ENCODE data around the gene ADORA3. TPM values are rescaled to one million over a fixed set of nuclear protein-coding genes. Genes with fewer than 3 reads are reported as not detected.

Gene ADORA3
- total and polyA plus RNA-seq, 2 donors (not counting 3 experiments of a cell fraction or from before 2014, with no cell fraction given): 0.31 TPM; not detected in 1

- dilution Hi-C loops (cut with MboI; ENCODE audit: extremely low pct_ligation_motif_present, low sequenced_read_pairs): no loop called here
- H3K27ac ChIP-seq (ENCODE audit: insufficient read depth, low read depth, low read length): no peak overlapping the region
- no peak overlapping the region for H3K4me2 ChIP-seq (ENCODE audit: insufficient read depth, low read length)
- H4K20me1 ChIP-seq (replicated peaks; ENCODE audit: control insufficient read depth, extremely low read depth, insufficient read depth, low read length): no peaks in the 10 kb centered on the region
- H3K9ac ChIP-seq (replicated peaks; ENCODE audit: extremely low read depth, insufficient read depth, low read length): no peak overlapping the region
- H3K79me2 ChIP-seq (ENCODE audit: control insufficient read depth, insufficient read depth, low read length): no peaks in the 10 kb centered on the region
- ChIA-PET CTCF (interaction anchor here (0.5 to 3.3 kb wide), 39 partner anchors 9 to 910 kb away, joined by 3 to 66 read pairs (median 5); partner anchors contain the start of genes INKA2 and RAP1A), POLR2A (no interaction called here)
- H3K36me3 ChIP-seq (ENCODE audit: control insufficient read depth in 2 of 2, extremely low read depth in 1 of 2, insufficient read depth in 2 of 2, low read length in 2 of 2): no peaks in the 10 kb centered on the region
- peak; percentile 62 for DNase-seq (ENCODE audit: low read depth, low spot score)
- peaks cover 0 to 2% of the 10 kb centered on the region in 2 experiments for H3K27me3 ChIP-seq (ENCODE audit: control insufficient read depth in 2 of 2, insufficient read depth in 2 of 2, low read length in 2 of 2)
- BruUV-seq (replicated peaks): no TSS peak
- peak; percentile 83 for FAIRE-seq
- no peaks in the 10 kb centered on the region for H3K9me1 ChIP-seq (replicated peaks; ENCODE audit: control insufficient read depth, extremely low read depth, insufficient read depth, low read length)
- H3K4me1 ChIP-seq (ENCODE audit: control insufficient read depth, extremely low read depth, insufficient read depth, low read length): no peaks in the 10 kb centered on the region
- H3K9me3 ChIP-seq (replicated peaks; ENCODE audit: control insufficient read depth, insufficient read depth, low read length): no peaks in the 10 kb centered on the region
- intact Hi-C loops (cut with micrococcal nuclease): loop anchor here (1.0 to 5.0 kb wide), 6 partner anchors 175 to 886 kb away; partner anchors contain the start of gene DDX20
- TF ChIP-seq CTCF (IDR thresholded peaks at IDR 0.05; ENCODE audit: extremely low read depth in 1 of 2, insufficient read depth in 1 of 2, low read depth in 1 of 2, low read length in 2 of 2) (peak; percentile 57 to 70), FOS (IDR thresholded peaks at IDR 0.05; ENCODE audit: borderline replicate concordance, insufficient read depth, low read length) (no peak)
- H3K4me3 ChIP-seq (replicated peaks in 1 of 3; ENCODE audit: insufficient read depth in 1 of 3, low read depth in 1 of 3, low read length in 3 of 3): no peak overlapping the region
- H2AFZ ChIP-seq (ENCODE audit: low read depth, low read length): no peak overlapping the region
These were observed 21.8 kb downstream of the ADORA3 start for GRCh38 chr1:111481387-111482221.

- no peak overlapping the region for H3K4me2 ChIP-seq (ENCODE audit: insufficient read depth, low read length)
- no peak overlapping the region for H3K9ac ChIP-seq (replicated peaks; ENCODE audit: extremely low read depth, insufficient read depth, low read length)
- H3K27ac ChIP-seq (ENCODE audit: insufficient read depth, low read depth, low read length): no peak overlapping the region
- DNase-seq (ENCODE audit: low read depth, low spot score): no peak
- CTCF ChIA-PET: interaction anchor here (0.7 to 3.3 kb wide), 9 partner anchors 16 to 890 kb away, joined by 3 to 64 read pairs (median 9); no protein-coding TSS in a partner anchor
- TF ChIP-seq JUN (IDR thresholded peaks at IDR 0.05; ENCODE audit: borderline replicate concordance, insufficient read depth, insufficient read length, low read depth) (no peak), GATA2 (IDR thresholded peaks at IDR 0.05; ENCODE audit: insufficient read depth, insufficient read length, low read depth, low read length) (no peak), MYC (IDR thresholded peaks at IDR 0.05; ENCODE audit: low read depth, low read length) (no peak), CTCF (IDR thresholded peaks at IDR 0.05; ENCODE audit: extremely low read depth in 1 of 2, insufficient read depth in 1 of 2, low read depth in 1 of 2, low read length in 2 of 2) (no peak), POLR2AphosphoS5 (IDR thresholded peaks at IDR 0.05; ENCODE audit: insufficient read depth, low read depth, low read length) (no peak), FOS (IDR thresholded peaks at IDR 0.05; ENCODE audit: borderline replicate concordance, insufficient read depth, low read length) (no peak)
- H4K20me1 ChIP-seq (replicated peaks; ENCODE audit: control insufficient read depth, extremely low read depth, insufficient read depth, low read length): no peaks in the 10 kb centered on the region
- dilution Hi-C loops (cut with MboI; ENCODE audit: extremely low pct_ligation_motif_present, low sequenced_read_pairs): no loop called here
- no peaks in the 10 kb centered on the region for H3K4me1 ChIP-seq (ENCODE audit: control insufficient read depth, extremely low read depth, insufficient read depth, low read length)
- H2AFZ ChIP-seq (ENCODE audit: low read depth, low read length): no peak overlapping the region
- POLR2A ChIA-PET: no interaction called here
- peaks cover 0 to 2% of the 10 kb centered on the region in 2 experiments for H3K27me3 ChIP-seq (ENCODE audit: control insufficient read depth in 2 of 2, insufficient read depth in 2 of 2, low read length in 2 of 2)
- no peaks in the 10 kb centered on the region for H3K79me2 ChIP-seq (ENCODE audit: control insufficient read depth, insufficient read depth, low read length)
- no peaks in the 10 kb centered on the region for H3K9me3 ChIP-seq (replicated peaks; ENCODE audit: control insufficient read depth, insufficient read depth, low read length)
- FAIRE-seq: no peak
- no peaks in the 10 kb centered on the region for H3K36me3 ChIP-seq (ENCODE audit: control insufficient read depth in 2 of 2, extremely low read depth in 1 of 2, insufficient read depth in 2 of 2, low read length in 2 of 2)
- BruUV-seq (replicated peaks): no TSS peak
- intact Hi-C loops (cut with micrococcal nuclease): loop anchor here (1.0 to 5.0 kb wide), 6 partner anchors 176 to 887 kb away; partner anchors contain the start of gene DDX20
- H3K9me1 ChIP-seq (replicated peaks; ENCODE audit: control insufficient read depth, extremely low read depth, insufficient read depth, low read length): no peaks in the 10 kb centered on the region
- H3K4me3 ChIP-seq (replicated peaks in 1 of 3; ENCODE audit: insufficient read depth in 1 of 3, low read depth in 1 of 3, low read length in 3 of 3): no peak overlapping the region
These were observed 22.8 kb downstream of the ADORA3 start for GRCh38 chr1:111480674-111481073.
